GM19193 (cell line): ENCODE data around the gene ARID4B.
A peak's percentile ranks its signal among the peaks of the same experiment; 100 is the strongest.

Experiments
- POLR2A ChIP-seq: IDR thresholded peaks from 4 replicates; pipeline ENCODE4 v1.6.1; 2011; ENCODE audit not compliant: insufficient read depth, insufficient read length; ENCODE audit errors: extremely low read depth

Gene ARID4B

DNA sequence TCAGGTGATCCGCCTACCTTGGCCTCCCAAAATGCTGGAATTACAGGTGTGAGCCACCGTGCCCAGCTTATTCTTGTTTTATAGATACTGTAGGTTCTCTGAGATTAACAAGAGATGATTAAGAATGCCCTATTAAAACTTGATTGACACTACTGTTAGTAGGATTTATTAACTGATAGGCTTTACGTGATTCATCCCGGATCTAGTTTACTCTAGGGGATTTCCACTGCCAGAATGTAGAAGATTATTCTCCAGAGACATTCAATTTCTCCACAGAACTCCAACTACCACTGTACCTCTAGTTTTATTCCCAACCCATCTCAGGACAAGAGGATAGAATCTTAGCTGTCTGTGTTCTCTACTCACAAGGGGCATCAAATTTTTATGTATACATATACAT lies 140.7 kb downstream of the ARID4B start:
- no peak for TF ChIP-seq POLR2A

DNA sequence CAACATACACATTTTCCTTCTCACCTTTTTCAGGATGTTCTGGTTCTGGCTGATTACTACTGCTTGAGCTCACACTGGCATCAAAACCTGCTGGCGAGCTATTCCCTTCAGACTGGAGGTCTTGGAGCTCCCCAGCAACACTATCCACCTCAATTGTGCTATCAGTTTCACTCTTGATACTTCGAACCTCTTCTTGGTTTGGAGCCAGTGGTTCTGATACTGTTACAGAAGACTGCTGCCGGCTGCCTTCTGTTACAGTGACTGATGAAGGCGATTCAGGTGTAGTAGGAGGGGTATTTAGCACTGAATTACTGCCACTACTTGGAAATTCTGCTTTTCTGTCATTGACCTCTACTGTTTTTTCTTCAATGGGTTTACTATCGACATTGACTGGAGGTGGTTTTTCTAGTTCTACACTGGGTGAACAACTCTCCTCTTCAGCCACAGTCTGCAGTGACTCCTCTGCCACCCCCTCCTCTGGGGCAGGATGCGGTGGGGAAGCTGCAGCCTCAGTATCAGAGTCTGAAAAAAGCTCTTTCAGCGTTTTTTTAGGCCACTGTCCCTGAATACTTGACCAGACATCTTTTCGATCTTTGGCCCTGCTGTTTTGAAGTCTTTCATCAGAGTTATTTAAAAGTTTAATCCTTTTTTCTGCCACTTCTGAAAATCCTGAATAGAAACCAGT lies 146.3 kb downstream of the ARID4B start:
- TF ChIP-seq POLR2A, result no peak

DNA sequence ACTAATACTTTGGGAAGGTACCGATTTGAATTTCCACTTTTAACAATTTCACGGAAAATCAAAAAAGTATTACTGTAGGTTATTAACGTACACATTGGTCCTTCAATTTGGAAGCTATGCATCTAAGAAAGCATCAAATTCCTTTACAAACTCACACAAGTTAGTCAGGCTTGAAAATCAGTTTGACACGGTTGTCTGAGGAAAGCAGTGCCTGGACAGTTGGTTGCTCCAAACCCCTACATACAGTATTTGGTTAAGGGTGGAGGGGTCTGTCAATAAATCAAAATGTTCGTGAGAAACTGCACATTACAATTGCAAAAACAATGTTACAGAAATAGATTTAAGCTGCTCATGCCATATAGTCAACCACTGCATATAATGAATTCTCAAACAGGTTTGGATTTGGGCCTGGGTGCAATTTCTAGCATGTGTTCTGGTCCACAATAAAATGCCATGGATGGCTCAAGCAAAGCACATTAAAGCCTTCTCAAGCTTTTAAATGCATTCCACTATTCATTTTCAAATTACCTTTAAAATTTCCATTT lies 147.0 kb downstream of the ARID4B start:
- TF ChIP-seq POLR2A, result no peak

DNA sequence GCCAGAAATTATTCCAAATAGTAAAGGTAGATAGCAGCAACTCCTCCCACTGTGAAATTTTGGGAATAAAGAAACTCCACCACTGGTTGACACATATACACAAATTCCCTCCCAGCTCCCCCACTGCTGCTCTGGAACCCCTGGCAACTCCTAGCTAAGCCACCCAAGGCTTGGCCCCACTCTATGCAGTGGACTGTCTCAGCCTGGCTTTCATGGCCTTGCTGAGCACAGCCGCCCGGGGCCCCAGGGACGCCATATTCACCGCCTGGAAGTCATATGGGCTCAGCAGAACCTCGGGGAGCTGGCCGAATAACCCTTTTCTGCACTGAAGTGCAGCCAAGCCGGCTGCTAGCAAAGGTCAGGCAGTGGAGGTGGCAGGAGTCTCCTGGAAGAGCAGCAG lies 151.5 kb downstream of the ARID4B start:
- TF ChIP-seq POLR2A, result no peak

DNA sequence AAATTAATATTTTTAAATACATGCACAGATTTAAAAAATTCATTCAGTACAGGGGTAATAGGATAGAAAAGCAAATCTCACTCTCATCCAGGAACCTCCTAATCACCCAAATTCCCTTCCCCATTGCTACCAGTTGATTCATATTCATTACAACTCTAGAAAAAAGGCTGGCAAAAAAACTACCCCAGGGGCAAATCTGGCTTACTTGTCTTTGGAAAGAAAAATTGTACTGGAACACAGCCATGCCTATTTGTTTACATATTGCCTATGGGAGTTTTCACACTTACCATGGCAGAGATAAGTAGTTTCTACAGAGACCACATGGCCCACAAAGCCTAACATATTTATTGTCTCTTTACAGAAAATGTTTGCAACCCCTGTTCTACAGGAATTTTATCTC lies 158.0 kb downstream of the ARID4B start:
- no peak for TF ChIP-seq POLR2A

DNA sequence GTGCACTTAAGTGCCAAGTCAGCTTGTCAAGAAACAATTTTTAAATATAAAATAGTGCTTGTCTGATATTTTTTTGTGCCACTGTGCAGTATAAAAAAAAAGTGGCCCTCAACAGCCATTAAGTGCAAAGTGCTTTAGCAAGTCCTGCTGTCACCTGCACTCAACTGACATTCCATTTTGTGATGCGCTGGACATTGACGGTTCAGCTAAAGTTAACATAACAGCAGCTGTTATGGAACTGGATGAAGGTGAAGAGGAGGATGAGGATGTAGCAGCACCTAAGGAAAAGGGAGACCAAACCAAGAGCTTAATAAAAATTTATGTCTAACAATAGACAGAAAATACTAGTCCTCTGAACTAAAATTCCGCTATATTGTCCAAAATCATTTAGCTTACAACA lies 159.6 kb downstream of the ARID4B start:
- TF ChIP-seq POLR2A, result no peak

DNA sequence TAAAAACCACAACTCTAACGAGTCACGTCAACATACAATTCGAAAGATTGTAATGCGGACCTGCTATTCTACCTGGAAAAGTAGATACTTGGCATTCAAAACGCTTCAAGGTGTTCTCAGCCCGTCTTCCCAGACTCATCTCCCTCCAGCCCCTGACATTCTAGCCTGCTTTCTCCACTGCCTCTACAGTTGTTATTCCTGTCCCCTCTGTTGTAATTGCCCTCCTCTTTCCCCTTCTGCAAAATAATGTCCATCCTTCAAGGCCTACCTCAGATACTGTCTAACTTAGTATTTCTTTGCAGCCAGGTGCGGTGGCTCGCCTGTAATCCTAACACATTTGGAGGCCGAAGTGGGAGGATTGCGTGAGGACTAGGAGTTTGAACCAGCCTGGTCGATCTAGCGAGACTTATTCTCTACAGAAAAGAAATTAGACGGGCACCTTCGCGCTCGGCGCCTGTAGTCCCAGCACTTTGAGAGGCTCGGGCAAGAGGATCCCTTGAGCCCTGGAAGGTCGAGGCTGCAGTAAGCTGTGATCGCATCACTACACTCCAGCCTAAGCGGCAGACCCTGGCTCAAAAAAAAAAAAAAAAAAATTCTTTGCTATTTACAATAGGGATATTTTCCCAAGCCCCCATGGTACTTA lies 166.2 kb downstream of the ARID4B start:
- no peak for TF ChIP-seq POLR2A

DNA sequence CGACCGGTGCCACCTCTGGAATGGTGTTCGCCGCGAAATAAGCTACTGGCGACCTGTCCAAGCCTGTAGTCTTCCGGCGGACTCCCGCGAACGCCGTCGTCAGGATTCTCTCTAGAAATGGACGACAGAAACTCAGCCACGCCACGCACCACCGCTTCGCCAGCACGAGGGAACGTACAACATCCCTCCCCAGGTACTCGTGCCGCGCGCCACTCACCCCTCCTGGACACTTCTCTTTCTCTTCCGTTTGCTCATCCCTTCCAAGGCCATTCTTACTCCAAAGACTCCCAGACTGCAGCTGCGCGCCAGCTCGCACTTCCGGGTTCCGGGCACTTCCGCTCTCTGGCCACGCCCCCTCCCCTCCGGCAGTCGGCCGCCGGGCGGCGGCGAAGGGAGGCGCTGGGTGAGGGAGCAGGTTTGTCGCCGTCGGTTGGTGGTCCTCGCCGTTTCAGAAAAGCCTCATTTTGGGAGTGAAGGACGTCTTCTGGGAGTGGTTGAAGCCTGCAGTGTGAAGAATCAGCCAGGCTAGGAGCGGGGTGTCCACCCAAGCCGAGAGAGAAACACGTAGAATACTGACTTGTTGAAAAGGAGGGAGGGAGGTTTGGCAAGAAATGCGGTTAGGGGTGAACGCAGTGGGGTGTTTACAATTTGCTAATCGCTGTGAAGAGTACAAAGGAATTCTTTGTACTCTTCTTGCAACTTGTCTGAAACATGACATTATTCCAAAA lies 166.9 kb downstream of the ARID4B start, which contains the start of gene RBM34:
TSS of gene RBM34 (minus strand) at position 294 of the 728 bp plus-strand sequence. CDS start at position 270, 24 bp downstream.
- peak; percentile 99 for TF ChIP-seq POLR2A

DNA sequence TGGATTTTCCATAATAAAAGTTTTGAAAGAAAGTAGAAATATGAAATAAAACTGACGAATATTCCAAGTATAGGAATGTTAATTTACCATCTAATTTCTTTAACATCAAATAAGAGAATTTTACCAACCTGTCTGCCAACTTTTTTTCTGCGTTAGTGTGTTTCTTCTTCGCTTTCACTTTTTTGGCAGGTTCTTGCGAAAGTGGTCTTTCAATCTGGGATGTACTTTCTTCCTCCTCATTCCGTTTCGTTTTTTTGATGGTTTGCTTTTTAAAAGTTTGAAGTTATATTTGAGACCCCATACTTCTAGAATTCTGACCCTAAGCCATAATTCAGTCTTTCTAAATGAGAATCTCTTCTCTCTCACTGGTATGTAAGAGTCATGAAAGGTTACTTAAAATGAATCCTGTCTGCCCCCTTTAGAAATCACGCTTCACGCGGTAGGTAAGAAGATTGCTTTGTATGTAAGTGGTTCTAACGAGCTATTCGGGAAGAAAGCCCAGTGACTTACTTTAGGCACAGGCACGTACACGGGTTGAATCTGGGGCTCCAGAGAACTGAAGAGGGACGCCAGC lies 167.5 kb downstream of the ARID4B start:
- TF ChIP-seq POLR2A, result no peak

DNA sequence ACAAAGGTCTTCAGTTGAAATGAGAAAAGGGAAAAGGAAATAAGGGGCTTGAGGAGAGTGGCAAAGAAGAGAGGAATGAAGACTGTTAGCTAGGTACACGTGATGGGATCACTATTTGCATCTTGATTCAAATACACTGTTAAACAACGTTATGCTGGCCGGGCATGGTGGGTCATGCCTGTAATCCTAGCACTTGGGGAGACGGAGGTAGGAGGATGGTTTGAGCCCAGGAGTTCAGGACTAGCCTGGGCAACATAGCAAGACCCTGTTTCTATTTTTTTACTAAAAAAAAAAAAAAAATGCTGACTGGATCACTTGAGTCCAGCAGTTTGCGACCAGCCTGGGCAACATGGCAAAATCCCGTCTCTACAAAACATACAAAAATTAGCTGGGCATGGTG lies 169.3 kb downstream of the ARID4B start:
- no peak for TF ChIP-seq POLR2A

DNA sequence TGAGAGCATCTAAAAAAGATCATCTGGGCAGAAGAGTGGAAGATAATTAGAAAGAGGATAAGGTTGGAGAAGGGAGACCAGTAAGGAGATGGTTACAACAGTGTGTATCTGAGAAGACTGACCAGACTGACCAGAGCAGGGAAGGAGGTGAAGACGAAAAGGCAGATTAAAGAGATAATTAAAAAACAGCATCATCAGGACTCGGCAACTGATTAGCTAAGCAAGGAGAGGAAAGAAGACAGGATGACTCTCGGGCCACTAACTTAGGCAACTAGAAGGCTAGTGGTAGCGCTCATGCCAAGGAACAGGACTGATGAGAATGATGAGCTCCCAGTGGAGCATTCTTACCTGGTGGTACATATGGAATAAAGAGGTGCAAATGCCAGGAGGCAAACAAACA lies 170.8 kb downstream of the ARID4B start:
- TF ChIP-seq POLR2A, result no peak

DNA sequence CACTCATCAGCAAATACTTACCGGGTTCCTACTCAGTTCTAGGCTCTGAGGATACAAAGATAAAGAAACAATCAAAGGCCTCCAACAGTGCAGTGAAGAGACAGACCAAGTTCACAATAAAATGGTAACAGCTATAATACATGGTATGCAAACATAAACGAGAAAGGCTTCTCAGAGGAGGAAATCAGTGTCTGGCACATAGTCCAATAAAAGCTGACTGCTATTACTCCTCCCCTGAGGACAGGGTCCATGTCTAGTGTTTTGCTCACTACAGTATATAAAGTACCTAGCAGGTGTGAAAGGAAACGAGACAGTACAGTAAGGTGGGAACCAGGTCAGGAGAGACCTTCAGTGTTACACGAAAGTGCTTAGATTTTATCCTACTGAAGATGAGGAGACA lies 171.2 kb downstream of the ARID4B start:
- no peak for TF ChIP-seq POLR2A

DNA sequence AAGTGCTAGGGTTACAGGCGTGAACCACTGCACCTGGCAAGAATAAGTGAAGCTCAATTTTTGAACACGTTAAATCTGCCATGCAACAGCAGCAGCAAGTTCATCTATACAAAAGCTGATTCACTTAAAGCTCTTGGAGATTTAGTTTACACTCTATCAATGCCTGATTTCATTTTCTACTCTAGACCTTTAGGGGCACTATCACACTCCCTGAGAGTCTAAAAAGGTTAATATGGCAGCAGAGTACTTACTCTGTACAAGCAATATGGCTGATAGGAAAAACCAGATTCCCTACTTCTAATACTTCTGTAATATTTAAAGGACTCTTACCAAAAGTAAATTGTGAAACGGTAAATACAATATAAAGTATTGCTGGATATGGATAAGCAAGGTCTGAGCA lies 171.7 kb downstream of the ARID4B start:
- TF ChIP-seq POLR2A, result no peak

DNA sequence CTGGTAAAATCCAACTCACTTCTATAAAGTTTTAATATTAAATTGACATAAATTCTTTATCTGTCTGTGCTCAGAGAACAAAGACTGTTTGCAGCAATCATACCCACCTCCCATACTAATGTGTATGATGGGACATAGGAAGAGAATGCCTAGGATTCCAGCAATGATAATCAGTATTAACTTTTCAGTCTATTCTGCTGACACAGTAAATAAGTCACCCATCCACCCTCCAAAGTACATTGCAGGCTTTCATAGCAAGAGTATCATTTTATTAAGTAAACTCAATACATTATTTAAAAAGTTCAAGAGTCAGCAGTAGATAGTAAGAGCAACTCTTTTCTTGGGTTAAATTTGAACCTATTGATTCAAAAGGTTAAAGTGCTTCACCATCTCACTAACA lies 175.7 kb downstream of the ARID4B start:
- no peak for TF ChIP-seq POLR2A

DNA sequence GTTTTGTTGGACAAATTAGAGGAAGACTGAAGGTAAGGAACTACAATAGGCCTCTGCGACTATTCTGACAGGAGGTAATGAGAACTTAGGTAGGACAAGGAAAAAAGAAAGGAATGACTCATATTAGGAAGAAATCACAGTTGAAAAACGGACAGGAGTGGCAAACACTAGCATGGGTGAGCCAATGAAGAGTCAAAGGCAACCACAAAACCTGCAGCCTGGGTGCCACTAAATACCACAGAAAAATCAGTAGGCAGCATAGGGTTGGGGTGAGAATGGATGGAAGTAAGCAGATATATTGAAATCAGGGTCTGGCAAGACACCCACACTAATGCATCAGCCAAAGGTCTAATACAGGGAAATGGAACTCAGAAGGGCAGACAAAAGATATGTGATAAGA lies 176.9 kb downstream of the ARID4B start:
- no peak for TF ChIP-seq POLR2A
